Inferior parietal cortex (tissue), 1 donor: ENCODE results near the gene NFYA.

ENCODE experiments used
- DNase-seq: peaks from one replicate; pipeline ENCODE4 v3.0.0-alpha.2; 2016; ENCODE audit errors: extremely low spot score

NFYA gene

GRCh38 chr6:41072836-41073202 lies at the start of gene NFYA:
NFYA (plus strand) TSS chr6:41072974; CDS start chr6:41079090, 6,116 bp downstream.
- DNase-seq = no peak

GRCh38 chr6:41023114-41023513 lies 49.7 kb upstream of the NFYA start:
- DNase-seq = no peak

- DNase-seq = no peak
These were observed 46.7 kb upstream of the NFYA start for GRCh38 chr6:41025966-41026530.

GRCh38 chr6:41027241-41027640 lies 45.5 kb upstream of the NFYA start:
- DNase-seq = no peak

- peak; percentile 74 for DNase-seq
These were observed 44.8 kb upstream of the NFYA start for GRCh38 chr6:41027799-41028560.

- no peak for DNase-seq
These were observed 44.0 kb upstream of the NFYA start for GRCh38 chr6:41028561-41029412.

- DNase-seq = no peak
These were observed 39.9 kb upstream of the NFYA start for GRCh38 chr6:41032830-41033229.

- DNase-seq = no peak
These were observed 39.0 kb upstream of the NFYA start for GRCh38 chr6:41033776-41034175.

DNA sequence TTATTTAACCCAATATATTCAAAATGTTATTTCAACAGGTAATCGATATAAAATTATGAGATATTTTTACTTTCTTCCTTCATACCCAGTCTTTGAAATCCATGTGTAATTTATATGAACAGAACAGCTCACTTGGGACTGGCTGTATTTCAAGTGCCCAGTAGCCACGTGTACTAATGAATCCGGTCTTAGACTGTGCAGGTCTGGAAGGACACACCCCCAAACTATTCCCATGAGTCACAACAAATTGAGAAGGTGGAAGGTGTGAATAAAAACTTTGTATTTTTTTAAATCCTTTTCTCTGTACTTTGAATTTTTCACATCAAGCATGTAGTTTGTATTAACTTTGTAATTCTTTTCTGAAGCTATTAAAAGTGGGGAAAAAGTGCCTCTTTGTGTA lies 36.6 kb upstream of the NFYA start:
- no peak for DNase-seq

GRCh38 chr6:41036601-41037000 lies 36.2 kb upstream of the NFYA start:
- no peak for DNase-seq

- DNase-seq = peak; percentile 41
These were observed 35.5 kb upstream of the NFYA start for GRCh38 chr6:41037107-41037900.

DNA sequence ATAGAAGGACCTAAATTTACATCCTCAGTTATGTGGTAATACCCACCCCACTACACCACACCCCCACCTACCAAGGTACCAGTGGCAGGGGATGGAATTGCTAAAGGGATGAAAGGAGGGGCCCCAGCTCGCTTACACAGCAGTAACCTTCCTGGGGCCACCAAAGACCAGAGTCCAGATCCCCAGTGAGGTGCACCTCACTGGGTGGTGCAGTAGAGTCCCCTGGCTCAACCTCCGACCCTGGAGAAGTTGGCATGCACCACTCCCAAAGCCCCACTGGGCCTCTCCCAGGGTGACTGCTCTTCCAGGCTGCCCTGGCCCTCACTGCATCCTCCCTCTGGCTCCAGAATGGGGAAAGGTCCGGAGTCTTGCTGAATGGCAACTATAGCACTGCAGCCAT lies 34.6 kb upstream of the NFYA start:
- no peak for DNase-seq

DNA sequence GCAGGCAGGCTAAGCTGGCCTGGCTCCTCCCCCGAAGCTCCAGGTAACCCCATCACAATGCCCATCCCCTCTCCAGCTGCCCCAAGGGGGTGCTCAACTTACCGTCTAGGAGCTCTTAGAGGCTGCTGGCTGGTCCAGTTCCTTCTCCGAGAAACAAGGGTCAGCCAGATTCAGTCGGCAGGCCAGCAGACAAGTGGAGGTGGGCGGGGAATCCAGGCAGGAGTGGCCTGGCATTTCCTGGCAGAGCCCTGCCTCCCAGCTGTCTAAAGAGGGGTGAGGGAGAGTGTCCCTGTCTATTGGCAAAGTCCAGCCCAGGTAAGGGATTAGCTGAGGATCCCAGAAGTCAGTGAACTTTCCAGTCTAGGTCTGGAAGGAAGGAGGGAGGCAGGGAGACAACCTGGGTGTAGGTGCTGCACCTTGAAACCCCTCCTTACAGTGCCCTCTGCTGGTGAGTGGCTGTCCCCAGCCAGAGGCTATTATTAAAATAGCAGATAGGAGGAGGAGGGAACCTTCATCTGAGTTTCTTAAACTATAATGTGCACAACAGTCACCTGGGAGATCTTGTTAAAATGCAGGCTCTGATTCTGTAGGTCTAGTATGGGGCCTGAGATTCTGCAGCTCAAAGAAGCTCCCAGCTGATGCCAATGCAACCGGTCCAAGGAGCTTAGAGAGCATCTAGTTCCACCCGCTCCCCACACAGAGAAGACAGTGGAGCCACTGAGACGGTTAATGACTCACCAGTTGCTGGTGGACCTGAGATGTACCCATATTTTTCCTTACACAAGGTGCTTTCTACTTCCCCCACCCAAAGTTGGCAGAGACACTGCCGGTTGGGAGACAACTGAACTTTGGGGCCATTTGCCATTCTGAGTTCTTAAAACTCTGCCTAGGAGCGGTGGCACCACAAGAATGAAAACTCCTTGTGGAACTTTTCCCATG lies 33.4 kb upstream of the NFYA start, which contains the start of gene UNC5CL:
TSS of gene UNC5CL (minus strand) at position 162 of the 939 bp plus-strand sequence. CDS start 4,147 bp downstream, outside the sequence.
- no peak for DNase-seq

- no peak for DNase-seq
These were observed 32.5 kb upstream of the NFYA start for GRCh38 chr6:41040101-41040939.

GRCh38 chr6:41040940-41041536 lies 31.7 kb upstream of the NFYA start:
- no peak for DNase-seq

- DNase-seq = no peak
These were observed 30.3 kb upstream of the NFYA start, which contains the start of gene TSPO2 for GRCh38 chr6:41042226-41043055. TSPO2 (plus strand) TSS chr6:41042467; CDS start chr6:41042986, 519 bp downstream.

- no peak for DNase-seq
These were observed 29.6 kb upstream of the NFYA start for GRCh38 chr6:41043151-41043550.

GRCh38 chr6:41045664-41046063 lies 27.1 kb upstream of the NFYA start:
- DNase-seq = no peak
